ENCODE results near the gene RAB25. TPM values are rescaled to one million over a fixed set of nuclear protein-coding genes. Genes with fewer than 3 reads are reported as not detected.
"Not testable (repeated sequence)": the region's sequence is repeated elsewhere in the genome, so short reads cannot be mapped to it uniquely, and the experiment has no call there.

The RAB25 gene
- total RNA-seq, 1 donor = under 0.01 TPM

GRCh38 chr1:156054500-156055280 lies 6.3 kb upstream of the RAB25 start, which contains the start of gene LAMTOR2:
Gene LAMTOR2 (plus strand): TSS chr1:156054782. CDS start chr1:156054890, 108 bp downstream.
- DNase-seq (ENCODE audit: low read depth in 2 of 3, low spot score in 2 of 3) = peak; percentile 79 to 97 (median 94)

- DNase-seq (ENCODE audit: low read depth in 2 of 3, low spot score in 2 of 3) = no peak
These were observed 5.5 kb upstream of the RAB25 start for GRCh38 chr1:156055281-156056048.

GRCh38 chr1:156056326-156056849 lies 4.6 kb upstream of the RAB25 start:
- no peak for DNase-seq (ENCODE audit: low read depth in 2 of 3, low spot score in 2 of 3)

GRCh38 chr1:156062189-156062588 lies 1.2 kb downstream of the RAB25 start:
- no peak for DNase-seq (ENCODE audit: low read depth in 2 of 3, low spot score in 2 of 3)

GRCh38 chr1:156063997-156064285 lies 3.0 kb downstream of the RAB25 start:
- DNase-seq (ENCODE audit: low read depth in 2 of 3, low spot score in 2 of 3) = no peak

- DNase-seq (ENCODE audit: low read depth in 2 of 3, low spot score in 2 of 3) = no peak
These were observed 3.7 kb downstream of the RAB25 start for GRCh38 chr1:156064615-156065014.

- no peak for DNase-seq (ENCODE audit: low read depth in 2 of 3, low spot score in 2 of 3)
These were observed 4.3 kb downstream of the RAB25 start for GRCh38 chr1:156065212-156065611.

- no peak for DNase-seq (ENCODE audit: low read depth in 2 of 3, low spot score in 2 of 3)
These were observed 4.9 kb downstream of the RAB25 start for GRCh38 chr1:156065871-156066270.

GRCh38 chr1:156067262-156067661 lies 6.3 kb downstream of the RAB25 start:
- no peak for DNase-seq (ENCODE audit: low read depth in 2 of 3, low spot score in 2 of 3)

- DNase-seq (ENCODE audit: low read depth in 2 of 3, low spot score in 2 of 3) = no peak
These were observed 8.8 kb downstream of the RAB25 start for GRCh38 chr1:156069490-156070455.

- no peak for DNase-seq (ENCODE audit: low read depth in 2 of 3, low spot score in 2 of 3)
These were observed 9.6 kb downstream of the RAB25 start for GRCh38 chr1:156070548-156070947.

GRCh38 chr1:156071332-156071816 lies 10.4 kb downstream of the RAB25 start:
- not testable (repeated sequence) for DNase-seq (ENCODE audit: low read depth in 2 of 3, low spot score in 2 of 3)

- no peak for DNase-seq (ENCODE audit: low read depth in 2 of 3, low spot score in 2 of 3)
These were observed 11.3 kb downstream of the RAB25 start for GRCh38 chr1:156072251-156072650.

- DNase-seq (ENCODE audit: low read depth in 2 of 3, low spot score in 2 of 3) = no peak
These were observed 12.2 kb downstream of the RAB25 start for GRCh38 chr1:156073110-156073687.

GRCh38 chr1:156073740-156074139 lies 12.8 kb downstream of the RAB25 start:
- DNase-seq (ENCODE audit: low read depth in 2 of 3, low spot score in 2 of 3) = no peak

GRCh38 chr1:156074661-156075060 lies 13.7 kb downstream of the RAB25 start:
- DNase-seq (ENCODE audit: low read depth in 2 of 3, low spot score in 2 of 3) = no peak

GRCh38 chr1:156075162-156075561 lies 14.2 kb downstream of the RAB25 start:
- DNase-seq (ENCODE audit: low read depth in 2 of 3, low spot score in 2 of 3) = no peak

- no peak for DNase-seq (ENCODE audit: low read depth in 2 of 3, low spot score in 2 of 3)
These were observed 14.8 kb downstream of the RAB25 start for GRCh38 chr1:156075775-156076204.

GRCh38 chr1:156076609-156077429 lies 15.9 kb downstream of the RAB25 start:
- DNase-seq (ENCODE audit: low read depth in 2 of 3, low spot score in 2 of 3) = peak in 2 of 3 donors; percentile 38 to 43

Measured in hematopoietic multipotent progenitor cell (in vitro differentiated cells).